ENCODE results near the gene CPM. TPM values are rescaled to one million over a fixed set of nuclear protein-coding genes. Genes with fewer than 3 reads are reported as not detected.

CPM gene
- total RNA-seq, 1 donor from 2014 or later: not detected

GRCh38 chr12:68880660-68881325, 52.2 kb downstream of the CPM start:
- peaks cover 2% of the 10 kb centered on the region for H3K36me3 Mint-ChIP-seq (ENCODE audit: low read depth)
- peaks cover 6% of the 10 kb centered on the region for H3K9me3 Mint-ChIP-seq
- no peak for TF ChIP-seq CTCF (conservative IDR thresholded peaks at IDR 0.05)
- DNase-seq (ENCODE audit: low read depth, low spot score): no peak
- H3K4me1 Mint-ChIP-seq: peaks cover 11% of the 10 kb centered on the region
- no peak overlapping the region for H3K4me3 Mint-ChIP-seq
- no peak overlapping the region for H3K27ac Mint-ChIP-seq (ENCODE audit: unreplicated experiment)
- H3K27me3 Mint-ChIP-seq (ENCODE audit: low read depth): no peaks in the 10 kb centered on the region

- H3K27me3 Mint-ChIP-seq (ENCODE audit: low read depth): no peaks in the 10 kb centered on the region
- H3K36me3 Mint-ChIP-seq (ENCODE audit: low read depth): peaks cover 2% of the 10 kb centered on the region
- H3K27ac Mint-ChIP-seq (ENCODE audit: unreplicated experiment): no peak overlapping the region
- no peak for TF ChIP-seq CTCF (conservative IDR thresholded peaks at IDR 0.05)
- H3K9me3 Mint-ChIP-seq: peaks cover 6% of the 10 kb centered on the region
- no peak for DNase-seq (ENCODE audit: low read depth, low spot score)
- H3K4me1 Mint-ChIP-seq: peaks cover 11% of the 10 kb centered on the region
- no peak overlapping the region for H3K4me3 Mint-ChIP-seq
Observed at GRCh38 chr12:68878846-68879245, 54.1 kb downstream of the CPM start.

GRCh38 chr12:68878283-68878682, 54.7 kb downstream of the CPM start:
- DNase-seq (ENCODE audit: low read depth, low spot score): no peak
- TF ChIP-seq CTCF (conservative IDR thresholded peaks at IDR 0.05): no peak
- peaks cover 2% of the 10 kb centered on the region for H3K36me3 Mint-ChIP-seq (ENCODE audit: low read depth)
- H3K4me3 Mint-ChIP-seq: no peak overlapping the region
- peaks cover 11% of the 10 kb centered on the region for H3K4me1 Mint-ChIP-seq
- H3K27ac Mint-ChIP-seq (ENCODE audit: unreplicated experiment): no peak overlapping the region
- peaks cover 6% of the 10 kb centered on the region for H3K9me3 Mint-ChIP-seq
- H3K27me3 Mint-ChIP-seq (ENCODE audit: low read depth): no peaks in the 10 kb centered on the region

GRCh38 chr12:68877583-68877982, 55.4 kb downstream of the CPM start:
- peaks cover 6% of the 10 kb centered on the region for H3K9me3 Mint-ChIP-seq
- TF ChIP-seq CTCF (conservative IDR thresholded peaks at IDR 0.05): no peak
- no peak overlapping the region for H3K4me3 Mint-ChIP-seq
- H3K27ac Mint-ChIP-seq (ENCODE audit: unreplicated experiment): no peak overlapping the region
- H3K36me3 Mint-ChIP-seq (ENCODE audit: low read depth): peaks cover 2% of the 10 kb centered on the region
- no peaks in the 10 kb centered on the region for H3K27me3 Mint-ChIP-seq (ENCODE audit: low read depth)
- peaks cover 11% of the 10 kb centered on the region for H3K4me1 Mint-ChIP-seq
- no peak for DNase-seq (ENCODE audit: low read depth, low spot score)

GRCh38 chr12:68876461-68876860, 56.5 kb downstream of the CPM start:
- Mint-ChIP-seq H3K27me3 (ENCODE audit: low read depth) (no peaks in the 10 kb centered on the region), H3K36me3 (ENCODE audit: low read depth) (peaks cover 2% of the 10 kb centered on the region), H3K4me1 (peaks cover 11% of the 10 kb centered on the region), H3K9me3 (peaks cover 3% of the 10 kb centered on the region), H3K27ac (ENCODE audit: unreplicated experiment) (no peak overlapping the region), H3K4me3 (no peak overlapping the region)
- no peak for TF ChIP-seq CTCF (conservative IDR thresholded peaks at IDR 0.05)
- DNase-seq (ENCODE audit: low read depth, low spot score): no peak

Data from neural crest cell (in vitro differentiated cells).